ENCODE results near the gene RNF31.

DNA sequence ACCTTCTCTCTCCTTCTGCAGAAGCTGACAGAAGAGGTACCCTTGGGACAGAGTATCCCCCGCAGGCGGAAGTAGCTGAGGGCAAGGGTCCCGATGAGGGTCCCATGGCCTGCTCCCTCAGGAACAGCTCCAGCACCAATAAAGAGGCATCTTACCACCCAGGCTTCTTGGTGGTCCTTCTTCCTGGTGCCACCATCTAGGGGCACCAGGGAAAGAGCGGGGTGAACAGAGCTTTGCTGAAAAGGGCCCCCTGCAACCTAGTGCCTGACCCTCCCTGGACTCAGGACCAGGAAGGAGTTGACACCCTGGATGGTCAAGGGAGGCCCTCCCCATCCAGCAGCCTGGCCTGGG lies 13.2 kb downstream of the RNF31 start:
- no peak for TF ChIP-seq CTCF (IDR thresholded peaks at IDR 0.05; ENCODE audit: extremely low read depth in 1 of 2, insufficient read depth in 1 of 2, low read depth in 1 of 2, low read length in 2 of 2)
- TF ChIP-seq POLR2A (IDR thresholded peaks at IDR 0.05; ENCODE audit: low read depth, low read length), result no peak
